ENCODE results near the gene ANAPC16. TPM values are rescaled to one million over a fixed set of nuclear protein-coding genes. Genes with fewer than 3 reads are reported as not detected.
"Not testable (repeated sequence)": the region's sequence is repeated elsewhere in the genome, so short reads cannot be mapped to it uniquely, and the experiment has no call there.

ANAPC16 gene
- total RNA-seq, 2 experiments from 2014 or later, result 72.9 TPM

- Mint-ChIP-seq H3K9me3 (ENCODE audit: insufficient read depth) (no peaks in the 10 kb centered on the region), H3K27me3 (ENCODE audit: low read depth) (no peaks in the 10 kb centered on the region), H3K36me3 (ENCODE audit: low read depth) (peaks cover 37% of the 10 kb centered on the region), H3K4me3 (peak overlapping the region; percentile 68), H3K4me1 (ENCODE audit: low read depth) (peaks cover 51% of the 10 kb centered on the region), H3K27ac (peak overlapping the region; percentile 85)
- ATAC-seq, result no peak
- CTCF ChIA-PET, result interaction anchor here (0.6 to 9.2 kb wide), 15 partner anchors 11 to 322 kb away, joined by 3 to 59 read pairs (median 6); partner anchors contain the start of gene DDIT4
- POLR2A ChIA-PET, result interaction anchor here (0.6 to 2.0 kb wide), 15 partner anchors 20 to 166 kb away, joined by 3 to 12 read pairs (median 3); partner anchors contain the start of gene SPOCK2
- DNase-seq, result no peak
Measured at GRCh38 chr10:72218325-72218724, 2.5 kb downstream of the ANAPC16 start.

GRCh38 chr10:72218726-72219125 is 2.9 kb downstream of the ANAPC16 start:
- no peak for ATAC-seq
- POLR2A ChIA-PET, result interaction anchor here (0.6 to 2.0 kb wide), 15 partner anchors 20 to 166 kb away, joined by 3 to 12 read pairs (median 3); partner anchors contain the start of gene SPOCK2
- H3K9me3 Mint-ChIP-seq (ENCODE audit: insufficient read depth), result no peaks in the 10 kb centered on the region
- H3K27ac Mint-ChIP-seq, result peak overlapping the region; percentile 85
- H3K4me3 Mint-ChIP-seq, result peak overlapping the region; percentile 68
- H3K36me3 Mint-ChIP-seq (ENCODE audit: low read depth), result peaks cover 40% of the 10 kb centered on the region
- H3K27me3 Mint-ChIP-seq (ENCODE audit: low read depth), result no peaks in the 10 kb centered on the region
- H3K4me1 Mint-ChIP-seq (ENCODE audit: low read depth), result peaks cover 54% of the 10 kb centered on the region
- no peak for DNase-seq
- CTCF ChIA-PET, result interaction anchor here (0.8 to 9.2 kb wide), 17 partner anchors 11 to 323 kb away, joined by 3 to 59 read pairs (median 6); partner anchors contain the start of gene DDIT4

- Mint-ChIP-seq H3K4me1 (ENCODE audit: low read depth) (peaks cover 58% of the 10 kb centered on the region), H3K27ac (peak overlapping the region; percentile 85), H3K36me3 (ENCODE audit: low read depth) (peaks cover 45% of the 10 kb centered on the region), H3K27me3 (ENCODE audit: low read depth) (no peaks in the 10 kb centered on the region), H3K4me3 (peak overlapping the region; percentile 68), H3K9me3 (ENCODE audit: insufficient read depth) (no peaks in the 10 kb centered on the region)
- ChIA-PET POLR2A (interaction anchor here (0.6 to 2.0 kb wide), 16 partner anchors 19 to 167 kb away, joined by 3 to 12 read pairs (median 3); partner anchors contain the start of gene SPOCK2), CTCF (interaction anchor here (0.8 to 9.2 kb wide), 15 partner anchors 10 to 321 kb away, joined by 3 to 59 read pairs (median 6); partner anchors contain the start of gene DDIT4)
- DNase-seq (no peak), ATAC-seq (no peak)
Measured at GRCh38 chr10:72219235-72219814, 3.5 kb downstream of the ANAPC16 start.

- DNase-seq, result no peak
- no peaks in the 10 kb centered on the region for H3K27me3 Mint-ChIP-seq (ENCODE audit: low read depth)
- no peaks in the 10 kb centered on the region for H3K9me3 Mint-ChIP-seq (ENCODE audit: insufficient read depth)
- H3K36me3 Mint-ChIP-seq (ENCODE audit: low read depth), result peaks cover 49% of the 10 kb centered on the region
- H3K4me3 Mint-ChIP-seq, result no peak overlapping the region
- ATAC-seq, result no peak
- ChIA-PET CTCF (interaction anchor here (1.0 to 9.2 kb wide), 7 partner anchors 9 to 324 kb away, joined by 3 to 59 read pairs (median 4); partner anchors contain the start of gene DDIT4), POLR2A (interaction anchor here (0.6 to 1.5 kb wide), 2 partner anchors 27 to 137 kb away, joined by 3 to 4 read pairs; no protein-coding TSS in a partner anchor)
- H3K27ac Mint-ChIP-seq, result peak overlapping the region; percentile 6
- peaks cover 52% of the 10 kb centered on the region for H3K4me1 Mint-ChIP-seq (ENCODE audit: low read depth)
Measured at GRCh38 chr10:72220637-72221036, 4.8 kb downstream of the ANAPC16 start.

GRCh38 chr10:72221278-72221677 is 5.5 kb downstream of the ANAPC16 start:
- Mint-ChIP-seq H3K4me1 (ENCODE audit: low read depth) (peaks cover 54% of the 10 kb centered on the region), H3K9me3 (ENCODE audit: insufficient read depth) (no peaks in the 10 kb centered on the region), H3K27me3 (ENCODE audit: low read depth) (no peaks in the 10 kb centered on the region), H3K27ac (no peak overlapping the region), H3K36me3 (ENCODE audit: low read depth) (peaks cover 48% of the 10 kb centered on the region), H3K4me3 (no peak overlapping the region)
- ATAC-seq, result no peak
- DNase-seq, result no peak
- ChIA-PET POLR2A (interaction anchor here (1.1 to 1.5 kb wide), 2 partner anchors 27 to 53 kb away, joined by 3 to 4 read pairs; no protein-coding TSS in a partner anchor), CTCF (interaction anchor here (1.0 to 9.2 kb wide), 9 partner anchors 9 to 325 kb away, joined by 3 to 59 read pairs (median 4); partner anchors contain the start of gene DDIT4)

GRCh38 chr10:72223743-72224101 is 7.9 kb downstream of the ANAPC16 start:
- Mint-ChIP-seq H3K27ac (peak overlapping the region; percentile 65), H3K36me3 (ENCODE audit: low read depth) (peaks cover 42% of the 10 kb centered on the region), H3K4me3 (peak overlapping the region; percentile 24), H3K4me1 (ENCODE audit: low read depth) (peaks cover 51% of the 10 kb centered on the region), H3K27me3 (ENCODE audit: low read depth) (no peaks in the 10 kb centered on the region), H3K9me3 (ENCODE audit: insufficient read depth) (no peaks in the 10 kb centered on the region)
- CTCF ChIA-PET, result interaction anchor here (0.7 to 9.2 kb wide), 26 partner anchors 11 to 327 kb away, joined by 3 to 59 read pairs (median 6); partner anchors contain the start of genes DDIT4 and SPOCK2
- POLR2A ChIA-PET, result interaction anchor here (0.9 to 2.0 kb wide), 5 partner anchors 14 to 84 kb away, joined by 3 to 7 read pairs (median 3); no protein-coding TSS in a partner anchor
- DNase-seq (no peak), ATAC-seq (peak; percentile 22)

GRCh38 chr10:72224191-72224590 is 8.4 kb downstream of the ANAPC16 start:
- not testable (repeated sequence) for ATAC-seq; H3K4me3 Mint-ChIP-seq; H3K9me3 Mint-ChIP-seq (ENCODE audit: insufficient read depth); DNase-seq; H3K27me3 Mint-ChIP-seq (ENCODE audit: low read depth)
- peak overlapping the region; percentile 65 for H3K27ac Mint-ChIP-seq
- H3K4me1 Mint-ChIP-seq (ENCODE audit: low read depth), result peaks cover 48% of the 10 kb centered on the region
- CTCF ChIA-PET, result interaction anchor here (0.7 to 9.2 kb wide), 28 partner anchors 11 to 328 kb away, joined by 3 to 59 read pairs (median 5); partner anchors contain the start of genes DDIT4 and SPOCK2
- POLR2A ChIA-PET, result interaction anchor here (0.9 to 2.0 kb wide), 5 partner anchors 13 to 85 kb away, joined by 3 to 7 read pairs (median 3); no protein-coding TSS in a partner anchor
- H3K36me3 Mint-ChIP-seq (ENCODE audit: low read depth), result peaks cover 39% of the 10 kb centered on the region

- Mint-ChIP-seq H3K9me3 (ENCODE audit: insufficient read depth) (no peaks in the 10 kb centered on the region), H3K36me3 (ENCODE audit: low read depth) (peaks cover 45% of the 10 kb centered on the region), H3K27me3 (ENCODE audit: low read depth) (no peaks in the 10 kb centered on the region), H3K27ac (peak overlapping the region; percentile 62), H3K4me3 (no peak overlapping the region), H3K4me1 (ENCODE audit: low read depth) (peaks cover 52% of the 10 kb centered on the region)
- POLR2A ChIA-PET, result interaction anchor here (0.7 to 1.1 kb wide), 2 partner anchors 49 to 118 kb away, joined by 3 read pairs; no protein-coding TSS in a partner anchor
- ATAC-seq (no peak), DNase-seq (no peak)
- CTCF ChIA-PET, result interaction anchor here (0.9 to 9.2 kb wide), 11 partner anchors 21 to 178 kb away, joined by 3 to 59 read pairs (median 4); partner anchors contain the start of gene DDIT4
Measured at GRCh38 chr10:72226418-72227027, 10.7 kb downstream of the ANAPC16 start.

- ATAC-seq (no peak), DNase-seq (no peak)
- Mint-ChIP-seq H3K4me3 (no peak overlapping the region), H3K27me3 (ENCODE audit: low read depth) (no peaks in the 10 kb centered on the region), H3K36me3 (ENCODE audit: low read depth) (peaks cover 44% of the 10 kb centered on the region), H3K9me3 (ENCODE audit: insufficient read depth) (no peaks in the 10 kb centered on the region), H3K4me1 (ENCODE audit: low read depth) (peaks cover 48% of the 10 kb centered on the region), H3K27ac (no peak overlapping the region)
- ChIA-PET POLR2A (interaction anchor here (1.6 kb wide), 1 partner anchor 33 kb away, joined by 3 read pairs; no protein-coding TSS in a partner anchor), CTCF (interaction anchor here (2.6 kb wide), 1 partner anchor 109 kb away, joined by 16 read pairs; no protein-coding TSS in a partner anchor)
Measured at GRCh38 chr10:72227826-72228225, 12.0 kb downstream of the ANAPC16 start.

GRCh38 chr10:72228318-72228751 is 12.5 kb downstream of the ANAPC16 start:
- POLR2A ChIA-PET, result interaction anchor here (1.6 to 2.9 kb wide), 3 partner anchors 20 to 45 kb away, joined by 3 to 9 read pairs (median 8); partner anchors contain the start of gene DDIT4
- Mint-ChIP-seq H3K4me1 (ENCODE audit: low read depth) (peaks cover 43% of the 10 kb centered on the region), H3K9me3 (ENCODE audit: insufficient read depth) (no peaks in the 10 kb centered on the region), H3K27me3 (ENCODE audit: low read depth) (no peaks in the 10 kb centered on the region), H3K4me3 (no peak overlapping the region), H3K27ac (no peak overlapping the region), H3K36me3 (ENCODE audit: low read depth) (peaks cover 48% of the 10 kb centered on the region)
- ATAC-seq (no peak), DNase-seq (no peak)
- CTCF ChIA-PET, result interaction anchor here (2.1 to 2.6 kb wide), 2 partner anchors 10 to 109 kb away, joined by 5 to 16 read pairs; no protein-coding TSS in a partner anchor

All from activated CD8-positive, alpha-beta T cell treated with anti-CD3 and anti-CD28 coated beads, Interleukin-2, amount 10 ng/mL, durations not matched to agents 7 days and 5 days (primary cell).